GM21529 (cell line): ENCODE results near the gene ZSWIM1.

ENCODE experiments used
- ATAC-seq: cut with Tn5 transposase; IDR thresholded peaks from one replicate; pipeline ENCODE4 v1.9.1; 2021; ENCODE audit not compliant: unreplicated experiment

Gene ZSWIM1

GRCh38 chr20:45907219-45907948 lies 26.4 kb downstream of the ZSWIM1 start:
- ATAC-seq, result no peak

DNA sequence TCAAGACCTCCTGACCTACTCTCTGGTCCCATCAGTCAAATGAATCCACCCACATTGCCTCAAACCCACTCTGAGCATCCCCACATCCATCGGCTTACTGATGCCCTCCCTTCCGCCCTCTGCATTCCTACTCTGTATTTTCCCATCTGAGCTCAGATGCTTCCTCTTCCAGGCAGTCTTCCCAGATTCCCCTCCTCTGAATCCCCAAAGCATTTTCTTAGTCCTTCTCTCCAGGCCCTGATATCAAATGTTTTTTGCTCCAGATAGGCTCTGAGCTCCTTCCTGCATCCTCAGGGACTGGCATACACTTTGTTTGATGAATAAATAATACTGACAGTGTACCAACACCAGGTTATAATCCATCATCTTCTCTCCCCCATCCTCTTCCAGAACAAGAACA lies 27.1 kb downstream of the ZSWIM1 start:
- no peak for ATAC-seq

DNA sequence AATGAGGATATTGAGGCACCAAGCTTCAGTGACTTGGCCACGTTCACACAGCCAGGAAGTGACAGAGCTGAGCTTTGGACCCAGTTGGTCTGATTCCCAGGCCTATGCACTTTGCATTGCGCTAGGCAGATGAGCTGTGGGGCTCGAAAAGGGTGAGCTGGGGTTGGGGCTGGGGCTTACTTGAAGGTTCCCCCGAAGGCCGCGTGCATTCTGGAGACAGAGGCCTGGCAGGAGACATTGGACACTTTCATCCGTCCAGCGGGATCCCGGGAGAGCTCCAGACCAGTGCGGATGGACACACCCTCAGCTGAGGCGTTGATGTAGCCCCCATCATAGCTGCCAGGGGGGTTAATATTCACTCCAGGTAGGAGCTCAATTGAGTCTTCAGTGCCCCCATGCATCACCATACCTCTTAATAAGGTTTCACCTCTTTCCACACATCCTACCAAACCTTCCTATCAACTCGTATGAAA lies 28.3 kb downstream of the ZSWIM1 start:
- ATAC-seq, result no peak

DNA sequence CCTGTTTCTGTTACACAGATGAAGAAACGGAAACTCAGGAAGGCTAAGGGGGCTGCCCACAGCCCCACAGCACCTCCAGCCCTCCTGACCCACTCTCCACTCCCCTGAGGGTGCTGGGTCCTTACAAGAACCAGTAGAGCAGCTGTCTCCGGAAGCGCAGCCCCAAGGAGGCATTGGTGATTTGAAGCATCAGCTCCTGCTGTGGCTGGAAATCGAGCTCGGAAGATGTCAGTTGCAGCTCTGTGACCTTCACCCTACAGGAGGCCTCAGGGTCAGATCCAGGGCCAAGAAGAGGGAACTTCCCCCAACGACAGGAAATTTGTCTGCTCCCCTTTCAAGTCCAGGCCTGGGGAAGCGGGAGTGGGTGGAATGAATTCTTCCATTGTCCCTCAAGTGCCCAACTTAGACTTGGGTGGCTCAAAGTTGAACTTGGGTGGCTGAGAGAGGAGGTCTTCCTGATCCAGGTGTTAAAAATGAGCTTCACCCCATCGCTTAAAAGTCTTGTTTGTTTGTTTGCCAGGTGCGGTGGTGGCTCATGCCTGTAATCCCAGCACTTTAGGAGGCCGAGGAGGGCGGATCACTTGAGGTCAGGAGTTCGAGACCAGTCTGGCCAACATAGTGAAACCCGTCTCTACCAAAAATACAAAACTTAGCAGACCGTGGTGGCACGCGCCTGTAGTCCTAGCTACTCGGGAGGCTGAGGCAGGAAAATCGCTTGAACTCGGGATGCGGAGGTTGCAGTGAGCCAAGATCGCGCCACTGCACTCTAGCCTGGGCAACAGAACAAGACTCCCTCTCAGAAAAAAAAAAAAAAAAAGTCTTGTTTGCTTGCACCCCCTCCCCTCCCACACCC lies 29.0 kb downstream of the ZSWIM1 start:
- ATAC-seq, result no peak

DNA sequence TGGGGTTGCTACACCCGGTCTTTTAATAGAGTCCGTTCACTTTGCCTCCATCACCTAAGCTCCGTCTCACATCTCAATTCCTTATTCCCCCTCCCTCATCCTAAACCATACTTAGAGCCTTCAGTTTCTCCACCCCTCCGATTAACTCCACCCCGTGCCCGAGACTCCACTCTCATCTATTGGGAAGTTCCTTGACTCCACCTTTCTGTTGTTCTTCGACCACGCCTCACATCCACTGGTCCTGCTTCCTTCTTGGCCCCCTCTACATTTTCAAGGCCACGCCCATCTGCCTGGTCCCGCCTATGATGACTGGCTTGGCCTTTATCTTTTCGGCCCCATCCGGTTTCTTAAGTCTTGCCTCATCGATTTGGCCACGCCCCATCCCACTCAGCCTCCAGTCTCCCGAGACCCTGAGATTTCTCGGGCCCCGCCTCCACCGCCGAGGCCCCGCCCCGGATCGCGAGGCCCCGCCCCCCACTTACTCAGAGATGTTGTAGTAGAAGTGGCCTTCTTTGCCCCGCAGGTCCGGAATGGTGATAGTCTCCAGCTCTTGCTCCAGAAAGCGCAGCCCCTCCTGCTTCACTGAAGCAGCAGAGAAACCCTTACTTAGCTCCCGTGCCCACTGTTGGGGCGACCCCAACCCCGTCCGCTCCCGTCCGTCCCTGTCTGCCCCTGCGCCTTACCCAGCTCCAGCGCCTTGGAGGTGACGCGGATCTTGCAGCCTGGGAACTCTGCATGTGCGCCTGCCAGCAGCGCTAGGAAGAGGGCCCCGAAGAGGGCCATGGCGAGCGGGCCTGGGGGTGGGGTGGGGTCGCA lies 29.9 kb downstream of the ZSWIM1 start:
- peak; percentile 85 for ATAC-seq

GRCh38 chr20:45911486-45912343 lies 30.7 kb downstream of the ZSWIM1 start, which contains the start of gene PLTP:
Gene PLTP, minus strand, starts transcription at chr20:45912155. Its CDS starts 703 bp downstream, at chr20:45911452.
- ATAC-seq, result no peak

DNA sequence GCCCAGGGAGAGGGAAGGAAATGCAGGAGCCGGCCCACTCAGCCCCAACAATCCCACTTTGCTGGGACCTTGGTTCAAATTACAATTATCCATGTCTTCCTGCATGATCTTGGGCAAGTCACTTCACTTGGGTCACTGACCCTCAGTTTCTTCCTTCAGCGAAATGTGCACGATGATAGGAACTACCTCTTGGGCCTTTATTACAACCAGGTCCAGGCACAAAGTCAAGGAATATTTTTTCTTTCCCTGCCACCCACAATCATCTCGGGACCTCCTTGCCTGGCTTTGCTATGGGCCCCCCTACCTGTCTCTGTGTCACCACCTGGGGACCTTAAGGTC lies 31.3 kb downstream of the ZSWIM1 start:
- ATAC-seq, result no peak

DNA sequence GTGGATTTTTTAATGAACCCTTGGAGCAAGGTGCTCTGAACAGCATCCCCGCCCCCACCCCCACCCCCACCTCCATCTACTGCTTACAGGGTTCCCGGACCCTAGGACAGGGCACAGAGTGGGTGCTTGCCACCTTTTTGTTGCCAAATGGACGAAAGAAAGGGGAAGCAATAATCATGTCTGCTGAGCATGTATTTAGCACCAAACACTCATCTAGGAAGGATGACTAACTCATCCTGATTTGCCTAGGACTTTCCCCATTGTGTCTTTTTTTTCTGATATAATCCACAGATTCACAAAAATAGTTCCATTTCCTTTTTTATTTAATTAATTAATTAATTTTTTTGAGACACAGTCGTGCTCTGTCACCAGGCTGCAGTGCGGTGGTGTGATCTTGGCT lies 32.1 kb downstream of the ZSWIM1 start:
- no peak for ATAC-seq

DNA sequence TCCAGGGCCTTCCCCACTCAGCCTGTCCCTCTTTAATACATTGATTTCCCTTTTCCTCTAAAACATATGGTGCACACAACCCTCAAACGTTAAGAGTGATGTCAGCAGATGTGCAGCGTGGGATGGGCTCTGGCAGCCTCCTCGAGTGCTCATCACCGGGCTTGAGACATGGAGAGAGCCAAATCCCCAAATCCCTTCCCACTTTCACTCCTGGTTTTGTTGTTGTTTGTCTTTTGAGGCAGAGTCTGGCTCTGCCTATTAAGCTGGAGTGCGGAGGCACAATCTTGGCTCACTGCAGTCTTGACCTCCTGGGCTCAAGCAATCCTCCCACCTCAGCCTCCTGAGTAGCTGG lies 36.7 kb downstream of the ZSWIM1 start:
- no peak for ATAC-seq

DNA sequence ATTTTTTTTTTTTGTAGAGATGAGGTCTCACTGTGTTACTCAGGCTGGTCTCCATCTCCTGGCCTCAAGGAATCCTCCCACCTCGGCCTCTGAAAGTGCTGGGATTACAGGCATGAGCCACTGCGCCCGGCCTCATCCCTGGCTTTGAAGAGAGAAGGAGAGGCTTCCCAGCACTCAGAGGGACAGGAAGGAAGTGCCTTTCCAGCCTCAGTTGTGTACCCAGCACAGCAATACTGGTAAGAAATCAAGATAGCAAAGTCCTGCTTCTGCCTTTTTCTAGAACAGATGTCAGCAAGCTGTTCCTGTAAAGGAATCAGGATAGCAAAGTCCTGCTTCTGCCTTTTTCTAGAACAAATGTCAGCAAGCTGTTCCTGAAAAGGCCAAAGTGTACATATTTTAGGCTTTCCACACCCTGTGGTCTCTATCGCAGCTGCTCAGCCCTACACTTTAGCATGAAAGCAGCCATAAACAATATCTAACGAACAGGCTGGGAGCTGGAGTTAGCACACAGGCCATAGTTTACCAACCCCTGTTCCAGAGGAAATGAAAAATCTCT lies 37.2 kb downstream of the ZSWIM1 start:
- ATAC-seq, result no peak

GRCh38 chr20:45918779-45919537 lies 37.9 kb downstream of the ZSWIM1 start:
- no peak for ATAC-seq

- ATAC-seq, result no peak
These were observed 38.7 kb downstream of the ZSWIM1 start for GRCh38 chr20:45919542-45920399.

DNA sequence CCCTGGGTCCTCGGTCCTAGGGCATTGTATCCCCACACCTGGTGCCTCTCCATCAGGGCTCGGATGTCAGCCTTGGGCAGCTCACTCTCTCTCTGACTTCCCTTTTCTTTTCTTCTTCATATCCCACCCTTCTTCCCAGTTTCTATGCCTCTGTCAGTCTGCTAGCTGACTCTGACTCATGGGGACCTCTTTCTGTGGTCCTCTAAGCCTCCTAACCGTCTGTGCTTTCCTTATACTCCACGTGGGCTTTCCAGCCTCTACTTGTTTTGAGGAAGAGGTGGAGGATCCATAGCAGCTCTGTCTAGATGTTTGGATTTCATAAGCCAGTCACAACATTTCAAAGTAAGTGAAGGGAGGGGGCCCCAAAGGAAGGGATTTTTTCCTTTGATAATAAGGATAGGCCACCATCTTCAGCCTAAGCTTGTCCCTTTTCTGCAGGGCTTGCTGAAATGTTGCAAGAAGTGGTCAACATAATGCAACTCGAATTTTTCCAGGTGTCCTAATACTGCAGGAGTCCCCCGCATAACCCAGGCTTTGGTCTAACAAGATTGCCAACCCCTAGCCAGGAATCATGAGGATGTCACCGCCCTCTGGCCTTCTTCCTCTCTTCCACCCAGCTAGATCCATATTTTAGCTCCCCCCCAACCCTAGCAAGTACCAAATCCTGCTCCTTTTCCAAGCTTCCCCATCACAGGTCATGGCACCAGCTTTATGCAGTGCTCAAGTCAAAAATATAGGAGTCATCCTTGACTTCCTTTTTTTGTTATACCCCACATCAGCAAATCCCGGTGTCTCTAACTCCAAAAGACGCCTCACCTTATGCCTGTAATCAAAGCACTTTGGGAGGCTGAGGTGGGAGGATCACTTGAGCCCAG lies 39.7 kb downstream of the ZSWIM1 start:
- ATAC-seq, result no peak

DNA sequence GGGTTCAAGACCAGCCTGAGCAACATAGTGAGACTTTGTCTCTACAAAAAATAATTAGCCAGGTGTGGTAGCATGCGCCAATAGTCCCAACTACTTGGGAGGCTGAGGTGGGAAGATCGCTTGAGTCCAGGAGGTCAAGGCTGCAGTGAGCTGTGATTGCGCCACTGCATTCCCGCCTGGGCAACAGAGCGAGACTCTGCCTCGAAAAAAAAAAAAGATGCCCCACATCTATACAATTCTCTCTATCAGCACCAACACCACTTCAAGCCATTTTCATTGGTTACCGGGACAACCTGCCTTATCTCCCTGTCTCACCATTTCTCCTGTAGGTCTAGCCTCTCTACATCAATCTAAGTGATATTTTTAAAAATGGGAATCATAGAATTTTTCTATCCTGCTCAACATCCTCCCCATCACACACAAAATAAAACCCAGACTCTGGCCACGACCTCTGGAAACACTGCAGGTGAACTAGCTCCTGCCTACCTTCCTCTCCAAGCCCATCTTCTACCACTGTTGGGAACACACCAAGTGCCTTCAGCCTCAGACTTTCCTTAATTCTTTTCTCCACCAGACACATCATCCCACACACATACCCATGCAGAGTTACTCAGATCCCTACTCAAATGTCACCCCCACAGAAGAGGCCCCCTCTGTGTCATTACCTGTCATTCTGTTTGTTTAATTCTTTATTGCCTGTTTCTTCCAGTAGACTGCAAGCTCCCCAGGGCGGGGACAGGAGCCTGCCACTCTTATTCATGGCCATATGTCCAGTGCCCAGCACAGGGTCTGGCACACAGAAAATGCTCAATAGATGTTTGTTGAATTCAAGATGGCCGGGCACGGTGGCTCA lies 40.5 kb downstream of the ZSWIM1 start:
- no peak for ATAC-seq

DNA sequence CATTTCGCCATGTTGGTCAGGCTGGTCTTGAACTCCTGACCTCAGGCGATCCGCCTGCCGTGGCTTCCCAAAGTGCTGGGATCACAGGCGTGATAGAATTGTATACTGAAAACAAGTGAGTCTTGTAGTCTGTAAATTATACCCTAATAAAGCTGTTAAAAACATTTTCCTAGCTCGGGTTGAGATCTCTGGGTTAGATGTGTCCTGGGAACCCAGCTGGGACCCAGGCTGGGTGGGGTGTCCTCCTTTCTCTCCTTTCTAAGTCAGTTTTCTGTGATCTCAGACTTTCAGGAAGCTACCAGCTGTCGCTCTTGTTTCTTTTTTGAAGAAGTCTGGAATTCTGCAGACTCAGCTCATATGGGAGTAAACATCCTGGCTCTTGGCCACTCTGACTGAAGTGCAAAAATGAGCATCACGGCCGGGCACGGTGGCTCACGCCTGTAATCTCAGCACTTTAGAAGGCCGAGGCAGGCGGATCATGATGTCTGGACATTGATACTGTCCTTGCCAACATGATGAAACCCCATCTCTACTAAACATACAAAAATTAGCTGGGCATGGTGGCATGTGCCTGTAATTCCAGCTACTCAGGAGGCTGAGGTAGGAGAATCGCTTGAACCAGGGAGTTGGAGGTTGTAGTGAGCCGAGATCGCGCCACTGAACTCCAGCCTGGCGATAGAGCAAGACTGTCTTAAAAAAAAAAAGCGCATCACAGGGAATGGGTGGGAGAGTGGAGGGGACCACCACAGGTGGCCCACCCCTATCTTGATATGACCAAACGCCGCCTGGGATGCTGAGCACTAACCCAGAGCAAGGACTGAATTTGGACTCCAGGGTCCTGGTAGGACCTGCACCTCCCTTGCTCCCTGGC lies 43.6 kb downstream of the ZSWIM1 start:
- no peak for ATAC-seq
